Mesangial cell (primary cell): Measurements from ENCODE around the gene SLC27A2. TPM values are rescaled to one million over a fixed set of nuclear protein-coding genes. Genes with fewer than 3 reads are reported as not detected.

ENCODE experiments used
- total RNA-seq: library from RNA; depleted of rRNA; stranded (reverse); fragments of >200 nt; gene quantifications from 2 replicates; pipeline ENCODE4 v1.2.3, GENCODE V29; 2015

Gene SLC27A2
- under 0.01 and 0.76 TPM in 2 replicates for total RNA-seq

DNA sequence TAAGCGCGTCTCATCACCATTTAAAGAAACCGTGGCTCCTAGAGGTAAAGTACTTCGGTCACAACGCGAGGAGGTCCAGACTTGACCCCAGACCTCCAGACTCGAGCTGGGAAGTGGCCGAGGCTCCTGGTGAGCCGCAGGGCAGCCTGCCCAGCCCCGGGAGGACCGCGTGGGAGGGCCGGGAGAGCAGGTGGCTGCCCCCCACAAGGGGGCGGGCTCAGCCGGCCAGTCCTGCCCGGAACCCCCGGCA lies at the start of gene SLC27A2:
Gene SLC27A2 (plus strand): TSS at position 228 of the 250 bp plus-strand sequence. CDS start 232 bp downstream, outside the sequence.

DNA sequence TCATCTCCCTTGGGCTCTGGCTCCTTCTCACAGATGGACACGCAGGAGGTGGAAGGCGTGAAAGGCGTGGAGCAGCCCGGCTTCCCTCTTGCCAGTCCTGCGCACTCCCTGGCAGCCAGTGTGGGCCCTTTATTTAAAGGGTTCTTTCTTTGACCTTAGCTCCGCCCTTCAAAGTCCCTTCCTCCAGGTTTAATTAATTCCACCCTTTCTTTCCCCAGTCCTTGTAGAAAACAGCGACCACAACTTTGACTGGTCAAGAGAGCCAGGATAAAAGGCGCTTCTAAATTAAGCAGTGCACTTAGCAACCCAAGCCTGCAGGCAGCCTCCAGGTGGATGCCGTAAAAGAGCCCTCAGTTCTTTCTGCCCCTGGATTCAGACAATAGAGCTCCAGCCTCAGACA lies 83.6 kb downstream of the SLC27A2 start, which contains the start of gene HDC:
Gene HDC (minus strand): TSS at position 107 of the 400 bp plus-strand sequence. CDS start 103 bp downstream, at position 4.

Other genes with a start within 250 kb of the SLC27A2 start
- gene ATP8B4, start 63.0 kb upstream of the SLC27A2 start, total RNA-seq: not detected in 2 replicates
- not detected in 2 replicates for gene HDC, start 83.5 kb downstream of the SLC27A2 start, total RNA-seq
- 18.6 and 35.0 TPM in 2 replicates for gene GABPB1, start 173.0 kb downstream of the SLC27A2 start, total RNA-seq
- 24.7 and 28.8 TPM in 2 replicates for gene USP8, start 242.2 kb downstream of the SLC27A2 start, total RNA-seq